GM19328 (cell line): Measurements from ENCODE around the gene CCL16.
A peak's percentile ranks its signal among the peaks of the same experiment; 100 is the strongest.
"Not testable (repeated sequence)": the region's sequence is repeated elsewhere in the genome, so short reads cannot be mapped to it uniquely, and the experiment has no call there.

Experiments used
- ATAC-seq: cut with Tn5 transposase; IDR thresholded peaks from one replicate; pipeline ENCODE4 v1.9.1; 2021; ENCODE audit warnings: mild to moderate bottlenecking, moderate library complexity; ENCODE audit not compliant: unreplicated experiment

The CCL16 gene

GRCh38 chr17:35942588-35943186 is 38.6 kb downstream of the CCL16 start:
- ATAC-seq, result no peak

- not testable (repeated sequence) for ATAC-seq
Measured at GRCh38 chr17:35938492-35938891, 42.8 kb downstream of the CCL16 start.

- ATAC-seq, result no peak
Measured at GRCh38 chr17:35936063-35936462, 45.2 kb downstream of the CCL16 start.

GRCh38 chr17:35934760-35935159 is 46.5 kb downstream of the CCL16 start:
- ATAC-seq, result no peak

DNA sequence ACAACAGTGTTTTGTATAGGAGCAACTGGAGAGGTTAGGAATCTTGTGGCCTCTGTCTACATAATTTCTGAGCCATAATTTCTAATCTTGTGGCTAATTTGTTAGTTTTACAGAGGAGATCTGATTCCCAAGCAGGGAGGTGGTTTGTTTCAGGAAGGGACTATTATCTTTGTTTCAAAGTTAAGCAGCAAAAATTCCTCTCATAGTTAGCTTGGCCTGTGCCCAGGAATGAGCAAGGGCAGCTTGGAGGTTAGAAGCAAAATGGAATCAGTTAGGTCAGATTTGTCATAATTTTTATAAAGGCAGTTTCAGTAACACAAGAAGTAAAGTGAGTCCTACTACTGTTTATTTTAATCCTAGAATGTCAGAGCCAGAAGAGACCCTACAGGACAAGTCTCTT is 48.7 kb downstream of the CCL16 start:
- ATAC-seq, result no peak

DNA sequence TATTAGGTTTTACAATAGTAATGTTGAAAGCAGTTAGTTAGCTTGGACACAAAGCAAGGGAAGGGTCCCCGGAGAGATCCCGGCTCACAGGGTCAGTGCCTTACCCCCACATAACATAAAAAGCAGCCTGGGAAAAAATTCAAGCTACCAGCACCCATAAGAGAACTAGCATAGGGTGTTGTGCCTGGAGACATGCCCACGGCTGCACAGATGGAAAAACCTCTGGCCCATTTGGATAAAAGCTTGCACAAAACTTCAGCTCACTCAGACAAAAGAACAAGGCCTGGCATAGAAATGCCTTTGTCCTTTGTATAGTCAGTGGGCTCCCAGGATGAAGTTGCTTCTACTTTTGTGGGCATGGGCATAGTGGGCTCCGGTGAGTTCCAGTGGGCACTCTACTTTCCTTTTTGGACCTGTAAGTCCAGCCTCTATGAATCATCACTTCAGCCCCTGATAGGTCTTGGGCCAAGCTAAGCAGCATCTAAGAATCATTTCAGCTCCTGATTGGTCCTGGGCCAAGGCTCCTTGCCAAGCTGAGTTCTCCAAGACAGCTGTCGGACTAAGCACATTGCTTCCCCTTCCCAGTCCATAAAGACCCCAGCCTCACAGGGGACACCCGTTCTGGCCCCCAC is 49.4 kb downstream of the CCL16 start:
- ATAC-seq, result no peak

- peak; percentile 49 for ATAC-seq
Measured at GRCh38 chr17:35930211-35931065, 50.9 kb downstream of the CCL16 start, which contains the start of gene RDM1. Gene RDM1, minus strand, starts transcription at chr17:35930773. Its CDS starts 46 bp downstream, at chr17:35930727.

- ATAC-seq, result no peak
Measured at GRCh38 chr17:35927714-35928113, 53.6 kb downstream of the CCL16 start.
